K562 (cell line): ENCODE results near the gene TM9SF4.

Experiments
- BRD4 ChIP-seq: fragments of 200-600 bp; sonication (generic); IDR thresholded peaks from 2 replicates; pipeline ENCODE4 v1.6.1; 2017; ENCODE audit warnings: inconsistent platforms
- EP300 ChIP-seq: IDR thresholded peaks from 2 replicates; pipeline ENCODE4 v1.6.1; 2012; ENCODE audit warnings: low read length, improper control_type of control experiment
- JUNB ChIP-seq: fragments of 450-650 bp; formaldehyde crosslinking; conservative IDR thresholded peaks from 2 replicates; pipeline ENCODE4 v1.4.0; 2020; ENCODE audit warnings: mild to moderate bottlenecking
- NR1H2 ChIP-seq: sonication (generic); formaldehyde crosslinking; IDR thresholded peaks from 2 replicates; pipeline ENCODE4 v1.4.0; 2020; ENCODE audit warnings: mild to moderate bottlenecking, missing genetic modification reagents
- TEAD4 ChIP-seq, 2 experiments: sonication (generic) in 1 of 2; formaldehyde crosslinking in 1 of 2; IDR thresholded peaks; 2 replicates each; pipeline versions ENCODE4 v1.6.1 to v1.8.0; 2012 to 2022; ENCODE audit warnings: borderline replicate concordance in 1 of 2, inconsistent platforms in 1 of 2, low read length in 1 of 2, mild to moderate bottlenecking in 1 of 2, missing genetic modification reagents in 1 of 2
- ZBTB49 ChIP-seq: sonication (generic); formaldehyde crosslinking; IDR thresholded peaks from 2 replicates; pipeline ENCODE4 v1.8.0; 2022; ENCODE audit warnings: missing genetic modification reagents, mild to moderate bottlenecking, borderline replicate concordance
- TF ChIP-seq, protein P1 (sequence below), 2 experiments: fragments of 450-650 bp in 1 of 2; IDR thresholded peaks; 2 replicates each; pipeline ENCODE4 v1.6.1; 2011 to 2017; ENCODE audit warnings: low read depth in 2 of 2, antibody characterized with exemption in 1 of 2, borderline replicate concordance in 1 of 2, low read length in 1 of 2, mild to moderate bottlenecking in 1 of 2, mixed read lengths in 1 of 2; ENCODE audit not compliant: control insufficient read depth in 1 of 2

GRCh38 chr20:32167552-32167951 lies 58.0 kb downstream of the TM9SF4 start:
- TF ChIP-seq TEAD4 (IDR thresholded peaks at IDR 0.05; ENCODE audit: low read length): no peak
- TF ChIP-seq TEAD4 (CRISPR knock-in tag; IDR thresholded peaks at IDR 0.05; ENCODE audit: borderline replicate concordance): no peak
- no peak for TF ChIP-seq JUNB (CRISPR knock-in tag)
- TF ChIP-seq, protein P1, sequence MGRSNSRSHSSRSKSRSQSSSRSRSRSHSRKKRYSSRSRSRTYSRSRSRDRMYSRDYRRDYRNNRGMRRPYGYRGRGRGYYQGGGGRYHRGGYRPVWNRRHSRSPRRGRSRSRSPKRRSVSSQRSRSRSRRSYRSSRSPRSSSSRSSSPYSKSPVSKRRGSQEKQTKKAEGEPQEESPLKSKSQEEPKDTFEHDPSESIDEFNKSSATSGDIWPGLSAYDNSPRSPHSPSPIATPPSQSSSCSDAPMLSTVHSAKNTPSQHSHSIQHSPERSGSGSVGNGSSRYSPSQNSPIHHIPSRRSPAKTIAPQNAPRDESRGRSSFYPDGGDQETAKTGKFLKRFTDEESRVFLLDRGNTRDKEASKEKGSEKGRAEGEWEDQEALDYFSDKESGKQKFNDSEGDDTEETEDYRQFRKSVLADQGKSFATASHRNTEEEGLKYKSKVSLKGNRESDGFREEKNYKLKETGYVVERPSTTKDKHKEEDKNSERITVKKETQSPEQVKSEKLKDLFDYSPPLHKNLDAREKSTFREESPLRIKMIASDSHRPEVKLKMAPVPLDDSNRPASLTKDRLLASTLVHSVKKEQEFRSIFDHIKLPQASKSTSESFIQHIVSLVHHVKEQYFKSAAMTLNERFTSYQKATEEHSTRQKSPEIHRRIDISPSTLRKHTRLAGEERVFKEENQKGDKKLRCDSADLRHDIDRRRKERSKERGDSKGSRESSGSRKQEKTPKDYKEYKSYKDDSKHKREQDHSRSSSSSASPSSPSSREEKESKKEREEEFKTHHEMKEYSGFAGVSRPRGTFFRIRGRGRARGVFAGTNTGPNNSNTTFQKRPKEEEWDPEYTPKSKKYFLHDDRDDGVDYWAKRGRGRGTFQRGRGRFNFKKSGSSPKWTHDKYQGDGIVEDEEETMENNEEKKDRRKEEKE (IDR thresholded peaks at IDR 0.05; ENCODE audit: borderline replicate concordance in 1 of 2, control insufficient read depth in 1 of 2, low read depth in 2 of 2, low read length in 1 of 2): no peak
- TF ChIP-seq BRD4: no peak
- TF ChIP-seq EP300: no peak
- TF ChIP-seq NR1H2 (CRISPR knock-in tag): no peak
- TF ChIP-seq ZBTB49 (CRISPR knock-in tag): no peak
